GM23248 (cell line): ENCODE data around the gene ENOX2.

Source experiments
- EZH2 ChIP-seq: fragments of 200-600 bp; sonication (generic); IDR thresholded peaks from 2 replicates; pipeline ENCODE4 v1.6.1; 2018; ENCODE audit warnings: antibody characterized with exemption, mild to moderate bottlenecking; ENCODE audit not compliant: insufficient read depth, poor library complexity, severe bottlenecking
- EZH2phosphoT487 ChIP-seq: fragments of 200-600 bp; sonication (generic); IDR thresholded peaks from 2 replicates; pipeline ENCODE4 v1.6.1; 2018; ENCODE audit warnings: antibody characterized with exemption, moderate library complexity, mild to moderate bottlenecking, low read depth; ENCODE audit not compliant: insufficient read depth

- TF ChIP-seq EZH2: no peak
- TF ChIP-seq EZH2phosphoT487: no peak
Measured at GRCh38 chrX:130778773-130779172, 124.2 kb downstream of the ENOX2 start.
